Naive B cell (primary cell): ENCODE measurements around the gene HFM1. TPM values are rescaled to one million over a fixed set of nuclear protein-coding genes. Genes with fewer than 3 reads are reported as not detected.
"Not testable (repeated sequence)": the region's sequence is repeated elsewhere in the genome, so short reads cannot be mapped to it uniquely, and the experiment has no call there.

Source experiments
- ATAC-seq, 2 donors: fragments of 150-1000 bp; cut with Tn5 transposase; 2 replicates each; pipeline ENCODE4 v1.10.0; 2021; ENCODE audit warnings: low read depth in 2 of 2, mild to moderate bottlenecking in 2 of 2, moderate library complexity in 2 of 2
- DNase-seq: peaks from one replicate; pipeline ENCODE4 v3.0.0; 2022
- H3K27ac Mint-ChIP-seq, 6 donors: one replicate each; pipeline ENCODE4 v1.8.0; 2020 to 2022; ENCODE audit warnings: mild to moderate bottlenecking in 6 of 6, mixed read lengths in 6 of 6, moderate library complexity in 5 of 6, inconsistent platforms in 2 of 6
- H3K27me3 Mint-ChIP-seq, 3 donors: one replicate each; pipeline ENCODE4 v1.8.0; 2021 to 2022; ENCODE audit warnings: mixed read lengths in 3 of 3, mild to moderate bottlenecking in 1 of 3
- H3K36me3 Mint-ChIP-seq, 2 donors: one replicate each; pipeline ENCODE4 v1.8.0; 2020 to 2022; ENCODE audit warnings: mixed read lengths in 2 of 2, inconsistent platforms in 1 of 2, mild to moderate bottlenecking in 1 of 2
- H3K4me1 Mint-ChIP-seq, 3 donors: one replicate each; pipeline ENCODE4 v1.8.0; 2020 to 2022; ENCODE audit warnings: mixed read lengths in 3 of 3, inconsistent platforms in 1 of 3, mild to moderate bottlenecking in 1 of 3, moderate library complexity in 1 of 3
- H3K4me3 Mint-ChIP-seq, 8 donors: one replicate each; pipeline ENCODE4 v1.8.0; 2020 to 2022; ENCODE audit warnings: mild to moderate bottlenecking in 8 of 8, mixed read lengths in 8 of 8, moderate library complexity in 8 of 8, inconsistent platforms in 2 of 8
- H3K9me3 Mint-ChIP-seq, 7 donors: one replicate each; pipeline ENCODE4 v1.8.0; 2020 to 2022; ENCODE audit warnings: mixed read lengths in 7 of 7, mild to moderate bottlenecking in 5 of 7, inconsistent platforms in 2 of 7, moderate library complexity in 1 of 7
- polyA plus RNA-seq, 6 donors: library from polyadenylated mRNA; unstranded; fragments of 300-500 nt; fragmentation: Illumina TruSeq; gene quantifications; one replicate each; pipeline ENCODE4 v1.2.3, GENCODE V29; 2021; ENCODE audit warnings: low read depth in 6 of 6

Gene HFM1, protein sequence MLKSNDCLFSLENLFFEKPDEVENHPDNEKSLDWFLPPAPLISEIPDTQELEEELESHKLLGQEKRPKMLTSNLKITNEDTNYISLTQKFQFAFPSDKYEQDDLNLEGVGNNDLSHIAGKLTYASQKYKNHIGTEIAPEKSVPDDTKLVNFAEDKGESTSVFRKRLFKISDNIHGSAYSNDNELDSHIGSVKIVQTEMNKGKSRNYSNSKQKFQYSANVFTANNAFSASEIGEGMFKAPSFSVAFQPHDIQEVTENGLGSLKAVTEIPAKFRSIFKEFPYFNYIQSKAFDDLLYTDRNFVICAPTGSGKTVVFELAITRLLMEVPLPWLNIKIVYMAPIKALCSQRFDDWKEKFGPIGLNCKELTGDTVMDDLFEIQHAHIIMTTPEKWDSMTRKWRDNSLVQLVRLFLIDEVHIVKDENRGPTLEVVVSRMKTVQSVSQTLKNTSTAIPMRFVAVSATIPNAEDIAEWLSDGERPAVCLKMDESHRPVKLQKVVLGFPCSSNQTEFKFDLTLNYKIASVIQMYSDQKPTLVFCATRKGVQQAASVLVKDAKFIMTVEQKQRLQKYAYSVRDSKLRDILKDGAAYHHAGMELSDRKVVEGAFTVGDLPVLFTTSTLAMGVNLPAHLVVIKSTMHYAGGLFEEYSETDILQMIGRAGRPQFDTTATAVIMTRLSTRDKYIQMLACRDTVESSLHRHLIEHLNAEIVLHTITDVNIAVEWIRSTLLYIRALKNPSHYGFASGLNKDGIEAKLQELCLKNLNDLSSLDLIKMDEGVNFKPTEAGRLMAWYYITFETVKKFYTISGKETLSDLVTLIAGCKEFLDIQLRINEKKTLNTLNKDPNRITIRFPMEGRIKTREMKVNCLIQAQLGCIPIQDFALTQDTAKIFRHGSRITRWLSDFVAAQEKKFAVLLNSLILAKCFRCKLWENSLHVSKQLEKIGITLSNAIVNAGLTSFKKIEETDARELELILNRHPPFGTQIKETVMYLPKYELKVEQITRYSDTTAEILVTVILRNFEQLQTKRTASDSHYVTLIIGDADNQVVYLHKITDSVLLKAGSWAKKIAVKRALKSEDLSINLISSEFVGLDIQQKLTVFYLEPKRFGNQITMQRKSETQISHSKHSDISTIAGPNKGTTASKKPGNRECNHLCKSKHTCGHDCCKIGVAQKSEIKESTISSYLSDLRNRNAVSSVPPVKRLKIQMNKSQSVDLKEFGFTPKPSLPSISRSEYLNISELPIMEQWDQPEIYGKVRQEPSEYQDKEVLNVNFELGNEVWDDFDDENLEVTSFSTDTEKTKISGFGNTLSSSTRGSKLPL (N-terminal part only)
- polyA plus RNA-seq: not detected

DNA sequence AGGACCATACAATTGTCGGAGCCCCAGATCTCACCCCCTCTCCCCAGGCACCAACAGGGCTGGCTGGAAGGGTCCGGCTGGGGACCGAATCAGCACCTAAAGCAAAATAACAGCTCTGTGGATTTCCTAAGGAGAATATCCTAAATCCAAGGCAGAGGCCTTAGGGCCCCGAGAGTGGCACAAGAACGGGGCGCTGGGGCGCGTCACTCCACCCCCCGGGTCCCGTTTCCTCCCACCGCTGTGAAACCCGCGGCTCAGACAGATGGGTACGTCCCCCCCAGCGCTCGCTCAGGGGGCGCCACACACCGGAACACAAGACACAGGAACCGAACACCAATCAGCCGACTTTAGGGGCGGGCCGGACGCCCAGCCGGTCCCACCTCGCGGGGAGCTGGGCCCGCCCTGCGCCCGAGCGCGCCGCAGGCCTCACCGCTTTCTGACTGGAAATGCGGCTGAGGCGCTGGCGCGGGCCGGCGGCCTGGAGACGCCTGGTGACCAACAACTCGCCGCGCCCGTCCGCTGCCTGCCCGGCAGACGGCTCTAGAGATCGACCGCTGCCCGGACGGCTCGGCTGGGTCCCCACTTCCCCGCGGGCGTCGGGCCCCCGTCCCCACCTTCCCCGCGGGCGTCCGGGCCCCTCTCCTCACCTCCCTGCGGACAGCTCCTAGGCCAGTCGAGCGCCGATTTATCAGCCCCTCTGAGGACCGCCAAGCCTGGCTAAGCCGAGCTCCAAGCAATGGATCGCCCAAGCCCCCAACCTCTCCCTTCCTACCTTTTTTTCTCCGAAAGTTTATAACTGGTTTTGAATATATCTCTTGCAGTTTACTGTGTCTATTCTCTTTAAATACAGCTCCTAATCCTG, at the start of gene HFM1:
HFM1 (minus strand) TSS at position 687 of the 862 bp plus-strand sequence. CDS start 3,755 bp downstream, outside the sequence.
- Mint-ChIP-seq H3K27me3 (peaks cover 15 to 35% (median 29%) of the 10 kb centered on the region in 3 donors), H3K4me3 (peak within 1 kb of the TSS; percentile 74 to 92 (median 86)), H3K9me3 (no peaks in the 10 kb centered on the region), H3K36me3 (no peaks in the 10 kb centered on the region), H3K4me1 (peaks cover 4 to 8% (median 7%) of the 10 kb centered on the region in 3 donors), H3K27ac (peak within 1 kb of the TSS in 4 of 6 donors; percentile 23 to 88 (median 79))
- ATAC-seq (peak; percentile 98), DNase-seq (peak; percentile 73)

DNA sequence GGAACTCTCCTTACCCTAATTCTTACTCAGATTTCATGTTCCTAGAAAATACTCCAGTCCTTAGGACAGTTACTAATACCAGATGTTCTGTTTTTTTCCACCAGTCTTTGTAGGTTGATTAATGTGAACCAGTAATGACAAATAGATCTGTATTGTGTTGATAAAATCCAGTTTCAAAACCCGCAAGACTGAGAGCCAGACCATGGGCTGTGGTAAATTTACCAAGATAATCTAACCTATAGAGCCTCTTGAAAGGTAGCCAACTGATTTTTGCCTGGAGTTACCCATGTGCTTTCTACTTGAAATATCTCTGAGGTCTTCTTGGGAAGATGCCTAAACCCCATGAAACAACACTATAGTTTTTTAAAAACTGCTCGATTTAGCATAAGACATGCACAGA, 49.5 kb upstream of the HFM1 start:
- Mint-ChIP-seq H3K27me3 (peaks cover 0 to 5% (median 0%) of the 10 kb centered on the region in 3 donors), H3K9me3 (no peaks in the 10 kb centered on the region), H3K4me3 (no peak overlapping the region), H3K4me1 (no peaks in the 10 kb centered on the region), H3K27ac (no peak overlapping the region), H3K36me3 (no peaks in the 10 kb centered on the region)
- DNase-seq (no peak), ATAC-seq (no peak)

DNA sequence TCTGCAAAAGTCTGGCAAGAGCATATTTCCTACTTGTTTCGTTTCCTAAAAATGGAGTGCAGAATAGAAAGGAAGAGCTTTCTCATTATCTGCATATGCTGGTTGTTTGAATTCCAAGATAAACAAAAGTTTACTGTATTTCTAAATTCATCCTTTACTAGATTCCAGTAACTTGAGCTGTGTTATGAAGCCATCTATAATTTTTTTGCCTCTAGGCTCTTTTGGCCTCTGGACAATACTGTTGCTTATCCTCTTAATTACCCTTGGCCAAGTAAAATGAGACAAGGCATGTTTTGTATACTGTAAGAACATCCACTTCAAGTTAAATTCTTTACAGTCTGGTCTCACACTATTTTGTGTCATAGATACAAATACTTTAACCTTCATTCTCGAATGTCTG, 45.6 kb upstream of the HFM1 start:
- no peak for ATAC-seq
- Mint-ChIP-seq H3K4me3 (no peak overlapping the region), H3K9me3 (peaks cover 0 to 4% (median 1%) of the 10 kb centered on the region in 7 donors), H3K27ac (no peak overlapping the region), H3K27me3 (peaks cover 0 to 5% (median 0%) of the 10 kb centered on the region in 3 donors), H3K4me1 (no peaks in the 10 kb centered on the region), H3K36me3 (no peaks in the 10 kb centered on the region)
- no peak for DNase-seq

DNA sequence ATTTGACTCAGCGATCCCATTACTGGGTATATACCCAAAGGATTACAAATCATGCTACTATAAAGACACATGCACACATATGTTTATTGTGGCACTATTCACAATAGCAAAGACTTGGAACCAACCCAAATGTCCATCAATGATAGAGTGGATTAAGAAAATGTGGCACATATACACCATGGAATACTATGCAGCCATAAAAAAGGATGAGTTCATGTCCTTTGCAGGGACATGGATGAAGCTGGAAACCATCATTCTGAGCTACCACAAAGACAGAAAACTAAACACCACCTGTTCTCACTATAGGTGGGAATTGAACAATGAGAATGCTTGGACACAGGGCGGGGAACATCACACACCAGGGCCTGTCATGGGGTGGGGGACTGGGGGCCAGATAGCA, 43.1 kb upstream of the HFM1 start:
- H3K4me3 Mint-ChIP-seq, H3K27me3 Mint-ChIP-seq, DNase-seq, H3K36me3 Mint-ChIP-seq, ATAC-seq, H3K4me1 Mint-ChIP-seq, H3K27ac Mint-ChIP-seq: not testable (repeated sequence)
- H3K9me3 Mint-ChIP-seq: peaks cover 0 to 12% (median 4%) of the 10 kb centered on the region in 7 donors

DNA sequence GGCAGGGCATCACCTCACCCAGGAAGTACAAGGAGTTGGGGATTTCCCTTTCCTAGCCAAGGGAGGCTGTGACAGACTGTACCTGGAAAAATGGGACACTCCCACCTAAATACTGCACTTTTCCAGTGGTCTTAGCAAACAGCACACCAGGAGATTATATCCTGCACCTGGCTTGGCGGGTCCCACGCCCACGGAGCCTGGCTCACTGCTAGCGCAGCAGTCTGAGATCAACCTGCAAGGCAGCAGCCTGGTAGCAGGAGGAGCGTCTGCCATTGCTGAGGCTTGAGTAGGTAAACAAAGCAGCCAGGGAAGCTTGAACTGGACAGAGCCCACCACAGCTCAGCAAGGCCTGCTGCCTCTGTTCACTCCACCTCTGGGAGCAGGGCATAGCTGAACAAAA, 37.3 kb upstream of the HFM1 start:
- peaks cover 0 to 12% (median 5%) of the 10 kb centered on the region in 7 donors for H3K9me3 Mint-ChIP-seq
- H3K36me3 Mint-ChIP-seq, H3K27ac Mint-ChIP-seq, H3K4me1 Mint-ChIP-seq, ATAC-seq, DNase-seq: not testable (repeated sequence)
- H3K27me3 Mint-ChIP-seq: peaks cover 13 to 25% (median 22%) of the 10 kb centered on the region in 3 donors
- H3K4me3 Mint-ChIP-seq: peak overlapping the region in 1 of 8 donors; percentile 43

DNA sequence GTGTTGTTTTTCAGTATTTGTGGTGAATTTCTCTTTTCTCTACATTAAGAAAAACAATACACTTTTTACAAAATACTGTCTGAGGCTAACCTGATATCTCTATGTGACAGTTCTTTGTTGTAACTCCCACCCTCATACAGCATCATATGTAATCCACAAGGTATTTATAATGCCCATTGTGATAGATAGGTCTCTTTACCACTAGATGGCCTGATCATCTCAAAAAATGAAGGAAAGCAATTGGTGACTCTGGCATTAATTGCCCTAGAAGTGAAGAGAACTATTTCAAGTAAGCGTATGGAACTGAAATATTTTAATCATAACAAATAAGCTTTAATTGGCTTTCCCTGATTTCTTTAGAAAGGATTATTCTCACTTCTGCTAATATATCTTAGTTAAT, 36.2 kb upstream of the HFM1 start:
- ATAC-seq (no peak), DNase-seq (no peak)
- no peak overlapping the region for H3K27ac Mint-ChIP-seq
- peaks cover 0 to 7% of the 10 kb centered on the region in 2 donors for H3K36me3 Mint-ChIP-seq
- no peak overlapping the region for H3K4me3 Mint-ChIP-seq
- H3K27me3 Mint-ChIP-seq: peaks cover 13 to 25% (median 22%) of the 10 kb centered on the region in 3 donors
- H3K9me3 Mint-ChIP-seq: peaks cover 0 to 11% (median 4%) of the 10 kb centered on the region in 7 donors
- no peaks in the 10 kb centered on the region for H3K4me1 Mint-ChIP-seq

DNA sequence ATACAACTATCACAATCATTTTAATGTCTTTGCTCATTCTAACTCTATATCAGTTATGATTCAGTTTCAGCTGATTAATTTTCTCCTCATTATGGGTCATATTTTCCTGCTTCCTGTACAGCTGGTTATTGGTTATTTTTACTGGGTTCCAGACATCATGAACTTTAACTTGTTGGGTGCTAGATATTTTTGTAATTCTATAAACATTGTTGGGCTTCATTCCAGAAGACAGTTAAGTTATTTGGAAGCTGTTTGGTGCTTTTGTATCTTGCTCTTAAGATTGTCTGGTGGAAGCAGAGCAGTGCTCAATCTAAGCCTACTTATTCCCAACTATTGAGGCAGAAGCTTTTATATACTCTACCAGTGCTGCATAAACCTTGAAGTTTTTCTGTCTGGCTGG, 34.4 kb upstream of the HFM1 start:
- peaks cover 0 to 7% of the 10 kb centered on the region in 2 donors for H3K36me3 Mint-ChIP-seq
- H3K4me1 Mint-ChIP-seq: no peaks in the 10 kb centered on the region
- no peak overlapping the region for H3K27ac Mint-ChIP-seq
- peaks cover 0 to 11% (median 4%) of the 10 kb centered on the region in 7 donors for H3K9me3 Mint-ChIP-seq
- H3K4me3 Mint-ChIP-seq: no peak overlapping the region
- ATAC-seq: no peak
- DNase-seq: no peak
- peaks cover 6 to 29% (median 19%) of the 10 kb centered on the region in 3 donors for H3K27me3 Mint-ChIP-seq

DNA sequence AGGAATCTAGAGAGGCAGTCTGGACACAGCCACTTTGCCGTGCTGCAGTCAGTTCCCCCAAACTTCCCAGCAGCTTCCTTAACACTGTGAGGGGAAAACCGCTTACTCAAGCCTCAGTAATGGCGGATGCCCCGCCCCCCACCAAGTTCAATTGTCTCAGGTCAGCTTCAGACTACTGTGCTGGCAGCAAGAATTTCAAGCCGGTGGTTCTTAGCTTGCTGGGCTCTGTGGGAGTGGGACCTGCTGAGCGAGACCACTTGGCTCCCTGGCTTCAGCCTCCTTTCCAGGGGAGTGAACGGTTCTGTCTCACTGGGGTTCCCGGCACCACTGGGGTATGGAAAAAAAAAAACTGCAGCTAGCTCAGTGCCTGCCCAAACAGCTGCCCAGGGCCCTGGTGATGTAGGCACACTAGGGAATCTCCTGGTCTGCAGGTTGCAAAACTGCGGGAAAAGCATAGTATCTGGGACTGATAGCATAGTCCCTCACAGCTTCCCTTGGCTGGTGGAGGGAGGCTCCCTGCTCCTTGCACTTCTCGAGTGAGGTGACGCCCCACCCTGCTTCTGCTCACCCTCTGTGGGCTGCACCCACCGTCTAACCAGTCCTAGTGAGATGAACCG, 23.7 kb upstream of the HFM1 start:
- H3K9me3 Mint-ChIP-seq: peaks cover 0 to 6% (median 3%) of the 10 kb centered on the region in 7 donors
- H3K27me3 Mint-ChIP-seq: peaks cover 22 to 42% (median 38%) of the 10 kb centered on the region in 3 donors
- H3K36me3 Mint-ChIP-seq: peaks cover 5% of the 10 kb centered on the region in 2 donors
- H3K27ac Mint-ChIP-seq: peak overlapping the region in 1 of 6 donors; percentile 16
- H3K4me3 Mint-ChIP-seq: no peak overlapping the region
- no peak for ATAC-seq
- H3K4me1 Mint-ChIP-seq: no peaks in the 10 kb centered on the region
- no peak for DNase-seq

DNA sequence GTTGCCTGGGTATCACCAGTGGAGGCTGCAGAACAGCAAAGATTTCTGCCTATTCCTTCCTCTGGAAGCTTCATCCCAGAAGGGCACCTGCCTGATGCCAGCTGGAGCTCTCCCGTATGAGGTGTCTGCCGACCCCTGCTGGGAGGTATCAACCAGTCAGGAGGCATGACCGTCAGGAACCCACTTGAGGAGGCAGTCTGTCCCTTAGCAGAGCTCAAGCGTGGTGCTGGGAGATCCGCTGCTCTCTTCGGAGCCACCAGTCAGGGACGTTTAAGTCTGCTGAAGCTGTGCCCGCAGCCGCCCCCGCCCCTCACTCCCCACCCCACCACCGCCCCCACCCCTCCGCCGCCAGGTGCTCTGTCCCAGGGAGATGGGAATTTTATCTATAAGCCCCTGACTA, 23.1 kb upstream of the HFM1 start:
- no peak for ATAC-seq
- Mint-ChIP-seq H3K27me3 (peaks cover 22 to 42% (median 38%) of the 10 kb centered on the region in 3 donors), H3K4me1 (no peaks in the 10 kb centered on the region), H3K36me3 (peaks cover 5% of the 10 kb centered on the region in 2 donors), H3K27ac (no peak overlapping the region), H3K4me3 (no peak overlapping the region), H3K9me3 (peaks cover 0 to 8% (median 5%) of the 10 kb centered on the region in 7 donors)
- no peak for DNase-seq

DNA sequence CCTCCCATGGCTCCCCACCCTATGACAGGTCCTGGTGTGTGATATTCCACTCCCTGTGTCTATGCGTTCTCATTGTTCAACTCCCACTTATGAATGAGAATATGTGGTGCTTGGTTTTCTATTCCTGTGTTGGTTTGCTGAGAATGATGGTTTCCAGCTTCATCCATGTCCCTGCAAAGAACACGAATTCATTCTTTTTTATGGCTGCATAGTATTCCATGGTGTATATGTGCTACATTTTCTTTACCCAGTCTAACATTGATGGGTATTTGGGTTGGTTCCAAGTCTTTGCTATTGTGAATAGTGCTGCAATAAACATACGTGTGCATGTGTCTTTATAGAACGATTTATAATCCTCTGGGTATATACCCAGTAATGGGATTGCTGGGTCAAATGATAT, 17.9 kb upstream of the HFM1 start:
- Mint-ChIP-seq H3K27ac (peak overlapping the region in 1 of 6 donors; percentile 7), H3K27me3 (peaks cover 26 to 36% (median 34%) of the 10 kb centered on the region in 3 donors)
- not testable (repeated sequence) for ATAC-seq, DNase-seq, H3K4me3 Mint-ChIP-seq, H3K9me3 Mint-ChIP-seq, H3K4me1 Mint-ChIP-seq, H3K36me3 Mint-ChIP-seq

DNA sequence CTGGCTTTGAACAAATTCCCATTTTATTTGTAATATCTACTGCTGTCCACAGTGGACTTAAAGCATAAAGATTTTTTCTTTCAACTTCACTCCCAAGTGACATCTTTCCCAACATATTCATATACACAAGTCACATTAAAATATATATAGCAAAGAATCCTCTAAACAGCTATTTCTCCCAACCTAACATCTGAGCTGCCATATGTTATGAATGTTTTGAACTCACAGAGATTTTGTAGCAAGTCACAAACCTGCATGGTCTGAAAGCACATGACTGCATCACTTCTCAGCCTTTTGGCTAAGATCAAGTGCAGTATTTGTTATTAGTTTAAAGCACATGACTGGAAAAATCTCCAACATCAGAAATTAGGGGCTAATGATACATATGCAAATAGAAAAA, 7.7 kb upstream of the HFM1 start:
- ATAC-seq (no peak), DNase-seq (no peak)
- H3K9me3 Mint-ChIP-seq: peaks cover 0 to 3% (median 0%) of the 10 kb centered on the region in 7 donors
- peak overlapping the region in 1 of 6 donors; percentile 56 for H3K27ac Mint-ChIP-seq
- H3K4me1 Mint-ChIP-seq: no peaks in the 10 kb centered on the region
- no peaks in the 10 kb centered on the region for H3K36me3 Mint-ChIP-seq
- H3K4me3 Mint-ChIP-seq: no peak overlapping the region
- H3K27me3 Mint-ChIP-seq: peaks cover 13 to 28% (median 17%) of the 10 kb centered on the region in 3 donors
